GM18909 (cell line): ENCODE results near the gene FGF23.
A peak's percentile ranks its signal among the peaks of the same experiment; 100 is the strongest.

Experiments used
- ATAC-seq: cut with Tn5 transposase; IDR thresholded peaks from one replicate; pipeline ENCODE4 v1.9.1; 2021; ENCODE audit warnings: mild to moderate bottlenecking; ENCODE audit not compliant: unreplicated experiment, poor library complexity

FGF23 gene

GRCh38 chr12:4320853-4321701 lies 58.4 kb downstream of the FGF23 start, which contains the start of gene TIGAR:
Gene TIGAR (plus strand): TSS chr12:4321213. CDS start chr12:4321272, 59 bp downstream.
- ATAC-seq = peak; percentile 97

- peak; percentile 43 for ATAC-seq
Observed at GRCh38 chr12:4320497-4320852, 59.0 kb downstream of the FGF23 start.
